Renal cortex interstitium (tissue), 11 donors: ENCODE data around the gene C1orf53. TPM values are rescaled to one million over a fixed set of nuclear protein-coding genes. Genes with fewer than 3 reads are reported as not detected.

ENCODE experiments used
- DNase-seq, 11 donors: peaks; one replicate each; pipeline ENCODE4 v3.0.0-alpha.2; 2013; ENCODE audit warnings: low read depth in 9 of 11, low spot score in 4 of 11; ENCODE audit errors: extremely low read depth in 1 of 11
- polyA plus RNA-seq, 3 donors: library from polyadenylated mRNA; unstranded; fragments of 120-200 nt; gene quantifications; one replicate each; pipeline ENCODE4 v1.2.1, GENCODE V29; 2013; ENCODE audit not compliant: insufficient read length in 3 of 3

The C1orf53 gene
- polyA plus RNA-seq, 3 donors: 1.7 to 3.2 (median 2.6) TPM

GRCh38 chr1:197902131-197902453 is 338 bp upstream of the C1orf53 start:
- DNase-seq: no peak

- no peak for DNase-seq
Measured at GRCh38 chr1:197903196-197903514, 725 bp downstream of the C1orf53 start.

- no peak for DNase-seq
Measured at GRCh38 chr1:197904126-197904787, 1.8 kb downstream of the C1orf53 start.

GRCh38 chr1:197905699-197906351 is 3.4 kb downstream of the C1orf53 start:
- no peak for DNase-seq

- DNase-seq: no peak
Measured at GRCh38 chr1:197907846-197908616, 5.6 kb downstream of the C1orf53 start.

GRCh38 chr1:197908716-197909220 is 6.3 kb downstream of the C1orf53 start:
- no peak for DNase-seq

- no peak for DNase-seq
Measured at GRCh38 chr1:197909384-197909783, 7.0 kb downstream of the C1orf53 start.

- DNase-seq: no peak
Measured at GRCh38 chr1:197910120-197910991, 7.9 kb downstream of the C1orf53 start.

- no peak for DNase-seq
Measured at GRCh38 chr1:197911111-197911856, 8.9 kb downstream of the C1orf53 start.

GRCh38 chr1:197911857-197912696 is 9.6 kb downstream of the C1orf53 start:
- DNase-seq: no peak

GRCh38 chr1:197912739-197913494 is 10.5 kb downstream of the C1orf53 start:
- DNase-seq: no peak

GRCh38 chr1:197913495-197914276 is 11.3 kb downstream of the C1orf53 start:
- DNase-seq: no peak

GRCh38 chr1:197914510-197914909 is 12.1 kb downstream of the C1orf53 start:
- DNase-seq: no peak

- no peak for DNase-seq
Measured at GRCh38 chr1:197915260-197915861, 12.9 kb downstream of the C1orf53 start.

GRCh38 chr1:197915862-197916499 is 13.6 kb downstream of the C1orf53 start:
- peak in 2 of 11 donors; percentile 37 to 39 for DNase-seq
